Neural progenitor cell (in vitro differentiated cells): Measurements from ENCODE around the gene COX20. TPM values are rescaled to one million over a fixed set of nuclear protein-coding genes. Genes with fewer than 3 reads are reported as not detected.
A peak's percentile ranks its signal among the peaks of the same experiment; 100 is the strongest.

Experiments
- DNase-seq: peaks from one replicate; pipeline ENCODE4 v3.0.0-alpha.2; 2016; ENCODE audit warnings: low spot score
- H2AFZ ChIP-seq: fragments of 200-600 bp; sonication (generic); replicated peaks from 2 replicates; pipeline ENCODE4 v1.6.1; 2016; ENCODE audit warnings: antibody characterized with exemption
- H3F3A ChIP-seq: fragments of 200-600 bp; sonication (generic); 2 replicates; pipeline ENCODE4 v1.6.1; 2016; ENCODE audit warnings: antibody characterized with exemption, low read depth
- H3K27ac ChIP-seq: fragments of 200-600 bp; sonication (generic); 2 replicates; pipeline ENCODE4 v1.5.1; 2016; ENCODE audit warnings: mild to moderate bottlenecking
- H3K27me3 ChIP-seq: fragments of 200-600 bp; sonication (generic); 2 replicates; pipeline ENCODE4 v1.6.1; 2016; ENCODE audit warnings: mild to moderate bottlenecking, moderate library complexity
- H3K36me3 ChIP-seq: fragments of 200-600 bp; sonication (generic); 2 replicates; pipeline ENCODE4 v1.5.1; 2016
- H3K4me1 ChIP-seq: fragments of 200-600 bp; sonication (generic); 2 replicates; pipeline ENCODE4 v1.6.1; 2016; ENCODE audit warnings: mixed run types
- H3K4me2 ChIP-seq: fragments of 200-600 bp; sonication (generic); 2 replicates; pipeline ENCODE4 v1.6.1; 2016
- H3K4me3 ChIP-seq: fragments of 200-600 bp; sonication (generic); 2 replicates; pipeline ENCODE4 v1.5.1; 2016
- H3K79me2 ChIP-seq: fragments of 200-600 bp; sonication (generic); 2 replicates; pipeline ENCODE4 v1.6.1; 2016; ENCODE audit warnings: low read depth
- H3K9ac ChIP-seq: fragments of 200-600 bp; sonication (generic); 2 replicates; pipeline ENCODE4 v1.6.1; 2016
- H3K9me3 ChIP-seq: fragments of 200-600 bp; sonication (generic); 2 replicates; pipeline ENCODE4 v1.5.1; 2016; ENCODE audit warnings: low read depth
- H4K20me1 ChIP-seq: fragments of 200-600 bp; sonication (generic); 2 replicates; pipeline ENCODE4 v1.6.1; 2016; ENCODE audit warnings: low read depth
- H3K27ac Mint-ChIP-seq: 3 replicates; pipeline ENCODE4 v1.8.0; 2021; ENCODE audit warnings: mixed read lengths
- H3K27me3 Mint-ChIP-seq: 2 replicates; pipeline ENCODE4 v1.8.0; 2022; ENCODE audit warnings: low read depth, mild to moderate bottlenecking, inconsistent platforms, moderate library complexity, mixed read lengths; ENCODE audit not compliant: insufficient read depth
- H3K36me3 Mint-ChIP-seq: 3 replicates; pipeline ENCODE4 v1.8.0; 2021; ENCODE audit warnings: mixed read lengths
- H3K4me1 Mint-ChIP-seq: 3 replicates; pipeline ENCODE4 v1.8.0; 2021; ENCODE audit warnings: mixed read lengths
- H3K4me3 Mint-ChIP-seq: 3 replicates; pipeline ENCODE4 v1.8.0; 2021; ENCODE audit warnings: mild to moderate bottlenecking, moderate library complexity, mixed read lengths
- H3K9me3 Mint-ChIP-seq: 3 replicates; pipeline ENCODE4 v1.8.0; 2020; ENCODE audit warnings: mixed read lengths
- CTCF ChIP-seq: fragments of 200-600 bp; sonication (generic); IDR thresholded peaks from 2 replicates; pipeline ENCODE4 v1.5.1; 2017; ENCODE audit warnings: antibody characterized with exemption, mild to moderate bottlenecking
- EZH2 ChIP-seq: fragments of 200-600 bp; sonication (generic); IDR thresholded peaks from 2 replicates; pipeline ENCODE4 v1.6.1; 2017; ENCODE audit warnings: antibody characterized with exemption, mild to moderate bottlenecking, moderate library complexity
- EZH2phosphoT487 ChIP-seq: fragments of 200-600 bp; sonication (generic); IDR thresholded peaks from 2 replicates; pipeline ENCODE4 v1.6.1; 2017; ENCODE audit warnings: antibody characterized with exemption
- total RNA-seq: library from RNA; depleted of rRNA; stranded (reverse); fragments of >200 nt; gene quantifications from 2 replicates; pipeline ENCODE4 v1.2.3, GENCODE V29; 2015; ENCODE audit warnings: low replicate concordance

COX20 gene
- total RNA-seq, 1 donor from 2014 or later, result 81.6 TPM

- Histone ChIP-seq H3K36me3 (peaks cover 42% of the 10 kb centered on the region), H3K4me3 (peak overlapping the region; percentile 77), H3K27me3 (no peaks in the 10 kb centered on the region), H3K27ac (no peak overlapping the region), H3K9me3 (no peaks in the 10 kb centered on the region), H3K4me2 (peak overlapping the region; percentile 78), H3K4me1 (peaks cover 42% of the 10 kb centered on the region), H3K79me2 (peaks cover 95% of the 10 kb centered on the region), H2AFZ (no peak overlapping the region), H3F3A (peaks cover 76% of the 10 kb centered on the region), H4K20me1 (peaks cover 68% of the 10 kb centered on the region), H3K9ac (peak overlapping the region; percentile 0)
- Mint-ChIP-seq H3K4me3 (peak overlapping the region; percentile 92), H3K27ac (no peak overlapping the region), H3K27me3 (peaks cover 6% of the 10 kb centered on the region), H3K36me3 (peaks cover 47% of the 10 kb centered on the region), H3K9me3 (no peaks in the 10 kb centered on the region), H3K4me1 (peaks cover 39% of the 10 kb centered on the region)
- DNase-seq, result peak; percentile 63
- no peak for TF ChIP-seq EZH2
- no peak for TF ChIP-seq EZH2phosphoT487
- TF ChIP-seq CTCF, result no peak
Measured at GRCh38 chr1:244860914-244861610, 25.6 kb downstream of the COX20 start.

DNA sequence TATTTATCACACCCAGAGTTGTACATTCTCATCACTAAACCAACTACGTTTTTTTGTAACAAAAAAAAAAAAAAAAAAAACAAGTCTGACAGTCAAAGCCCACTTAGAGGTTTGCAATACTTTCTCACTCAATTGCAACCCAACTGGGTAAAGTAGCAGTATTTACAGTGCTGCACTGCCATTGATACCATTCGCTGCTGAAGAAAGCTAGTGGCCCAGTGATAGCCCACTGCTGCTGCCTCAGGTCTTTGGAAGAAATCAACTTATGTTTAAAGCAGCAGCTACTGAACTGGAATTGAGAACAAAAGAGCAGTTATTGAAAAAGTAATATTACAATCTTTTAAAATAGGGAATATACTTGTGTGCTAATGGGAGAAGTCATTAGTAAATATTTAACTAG lies 26.2 kb downstream of the COX20 start:
- Histone ChIP-seq H3K4me1 (peaks cover 42% of the 10 kb centered on the region), H3K36me3 (peaks cover 36% of the 10 kb centered on the region), H4K20me1 (peaks cover 61% of the 10 kb centered on the region), H3K79me2 (peaks cover 92% of the 10 kb centered on the region), H3K27me3 (no peaks in the 10 kb centered on the region), H2AFZ (no peak overlapping the region), H3F3A (peaks cover 70% of the 10 kb centered on the region), H3K9me3 (no peaks in the 10 kb centered on the region), H3K27ac (no peak overlapping the region), H3K4me2 (peak overlapping the region; percentile 78), H3K9ac (peak overlapping the region; percentile 74), H3K4me3 (peak overlapping the region; percentile 77)
- peaks cover 45% of the 10 kb centered on the region for H3K4me1 Mint-ChIP-seq
- no peaks in the 10 kb centered on the region for H3K9me3 Mint-ChIP-seq
- peaks cover 43% of the 10 kb centered on the region for H3K36me3 Mint-ChIP-seq
- DNase-seq, result peak; percentile 15
- H3K4me3 Mint-ChIP-seq, result peak overlapping the region; percentile 92
- H3K27me3 Mint-ChIP-seq, result peaks cover 6% of the 10 kb centered on the region
- H3K27ac Mint-ChIP-seq, result no peak overlapping the region
- TF ChIP-seq EZH2, result no peak
- no peak for TF ChIP-seq EZH2phosphoT487

DNA sequence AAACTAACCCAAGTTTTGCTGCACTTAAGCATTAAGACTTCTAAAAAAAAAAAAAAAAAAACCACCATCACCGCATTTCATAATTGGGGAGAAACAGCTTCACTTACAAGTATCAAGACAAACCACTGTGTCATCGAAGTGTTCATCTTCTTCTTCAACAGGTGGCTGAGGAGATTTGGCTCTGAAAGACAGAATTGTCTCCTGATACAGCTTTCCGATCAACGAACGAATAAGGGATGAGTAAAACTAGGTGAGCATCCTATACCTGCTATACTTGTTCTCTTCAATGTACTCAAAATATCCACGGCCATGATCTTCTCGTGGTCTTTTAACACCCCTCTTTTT lies 26.9 kb downstream of the COX20 start:
- Histone ChIP-seq H4K20me1 (peaks cover 55% of the 10 kb centered on the region), H3K79me2 (peaks cover 86% of the 10 kb centered on the region), H3K9me3 (no peaks in the 10 kb centered on the region), H3K36me3 (peaks cover 29% of the 10 kb centered on the region), H3K4me2 (peak overlapping the region; percentile 78), H3K4me1 (peaks cover 42% of the 10 kb centered on the region), H3K9ac (peak overlapping the region; percentile 74), H3K27ac (peak overlapping the region; percentile 84), H3K4me3 (peak overlapping the region; percentile 77), H3K27me3 (no peaks in the 10 kb centered on the region), H3F3A (peaks cover 63% of the 10 kb centered on the region), H2AFZ (no peak overlapping the region)
- TF ChIP-seq EZH2phosphoT487 (no peak), CTCF (no peak), EZH2 (no peak)
- Mint-ChIP-seq H3K27ac (peak overlapping the region; percentile 52), H3K4me3 (peak overlapping the region; percentile 92), H3K36me3 (peaks cover 37% of the 10 kb centered on the region), H3K9me3 (no peaks in the 10 kb centered on the region), H3K27me3 (peaks cover 6% of the 10 kb centered on the region), H3K4me1 (peaks cover 49% of the 10 kb centered on the region)
- no peak for DNase-seq
